WI38 (cell line): ENCODE results near the gene PRXL2C.
"Not testable (repeated sequence)": the region's sequence is repeated elsewhere in the genome, so short reads cannot be mapped to it uniquely, and the experiment has no call there.

Source experiments
- H3K4me3 ChIP-seq: 2 replicates; pipeline ENCODE4 v1.5.1; 2011; ENCODE audit warnings: low read depth, mild to moderate bottlenecking, control low read depth, low read length
- CTCF ChIP-seq: IDR thresholded peaks from 2 replicates; pipeline ENCODE4 v1.5.1; 2012; ENCODE audit warnings: low read depth, mild to moderate bottlenecking, control low read depth, low read length

PRXL2C gene

GRCh38 chr9:96644137-96644536 lies 11.0 kb downstream of the PRXL2C start:
- H3K4me3 ChIP-seq, result no peak overlapping the region
- TF ChIP-seq CTCF, result no peak

DNA sequence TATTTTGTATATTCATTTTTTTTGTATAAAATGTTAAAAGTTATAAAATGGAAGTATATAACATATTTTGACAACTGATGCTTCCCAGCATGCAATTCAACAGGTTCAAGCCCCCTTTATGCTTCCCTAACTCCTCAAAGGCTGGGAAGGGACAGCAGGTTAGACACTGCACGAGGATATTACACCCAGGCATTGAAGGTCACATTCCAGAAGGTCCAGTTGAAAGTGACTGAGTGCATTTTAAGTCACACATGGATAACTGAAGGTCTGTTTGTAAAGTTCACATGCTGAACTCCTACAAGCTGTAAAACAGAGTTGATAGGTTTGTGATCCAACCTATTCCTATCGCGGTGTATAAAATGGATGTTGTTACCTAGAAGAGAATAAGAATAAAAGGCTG lies 13.6 kb downstream of the PRXL2C start:
- TF ChIP-seq CTCF, result no peak
- H3K4me3 ChIP-seq, result no peak overlapping the region

DNA sequence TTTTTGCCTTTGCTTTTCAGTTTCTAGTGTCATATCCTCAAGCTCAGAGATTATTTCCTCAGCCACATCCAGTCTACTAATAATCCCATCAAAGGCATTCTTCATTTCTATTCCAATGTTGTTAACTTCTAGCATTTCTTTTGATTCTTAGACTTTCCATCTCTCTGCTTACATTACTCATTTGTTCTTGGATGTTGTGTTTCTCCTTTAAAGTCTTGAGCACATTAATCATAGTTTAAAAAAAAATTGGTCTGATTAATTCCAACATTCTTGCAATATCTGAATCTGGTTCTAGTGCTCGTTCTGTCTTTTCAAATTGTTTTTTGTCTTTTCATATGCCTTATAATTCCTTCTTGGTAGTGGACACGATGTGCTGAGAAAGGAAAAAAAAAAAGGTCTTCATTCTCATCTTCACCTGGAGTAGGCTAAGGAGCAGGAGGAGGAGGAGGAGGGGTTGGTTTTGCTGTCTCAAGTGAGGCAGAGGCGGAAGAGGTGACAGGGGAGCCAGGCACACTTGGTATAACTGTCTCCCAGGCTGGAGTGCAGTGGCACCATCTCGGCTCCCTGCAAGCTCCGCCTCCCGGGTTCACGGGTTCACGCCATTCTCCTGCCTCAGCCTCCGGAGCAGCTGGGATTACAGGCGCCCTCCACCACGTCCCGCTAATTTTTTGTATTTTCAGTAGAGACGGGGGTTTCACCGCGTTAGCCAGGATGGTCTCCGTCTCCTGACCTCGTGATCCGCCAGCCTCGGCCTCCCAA lies 16.3 kb downstream of the PRXL2C start:
- H3K4me3 ChIP-seq, result no peak overlapping the region
- TF ChIP-seq CTCF, result no peak

GRCh38 chr9:96636368-96636767 lies 18.7 kb downstream of the PRXL2C start:
- no peak overlapping the region for H3K4me3 ChIP-seq
- TF ChIP-seq CTCF, result no peak

GRCh38 chr9:96633579-96633978 lies 21.5 kb downstream of the PRXL2C start:
- not testable (repeated sequence) for H3K4me3 ChIP-seq

GRCh38 chr9:96626912-96627311 lies 28.2 kb downstream of the PRXL2C start:
- no peak for TF ChIP-seq CTCF
- H3K4me3 ChIP-seq, result no peak overlapping the region

GRCh38 chr9:96621618-96622017 lies 33.5 kb downstream of the PRXL2C start:
- no peak for TF ChIP-seq CTCF
- no peak overlapping the region for H3K4me3 ChIP-seq

GRCh38 chr9:96620832-96621269 lies 34.3 kb downstream of the PRXL2C start:
- no peak for TF ChIP-seq CTCF
- H3K4me3 ChIP-seq, result no peak overlapping the region
